GM10266 (cell line): ENCODE data around the gene ALOX5AP.

Source experiments
- DNase-seq: peaks from one replicate; pipeline ENCODE4 v3.0.0; 2012; ENCODE audit errors: extremely low spot score
- CTCF ChIP-seq: IDR thresholded peaks from 2 replicates; pipeline ENCODE4 v1.5.1; 2012; ENCODE audit warnings: mild to moderate bottlenecking, low read depth; ENCODE audit not compliant: control insufficient read depth, insufficient read depth; ENCODE audit errors: missing control alignments

The ALOX5AP gene

GRCh38 chr13:30785191-30785850 is 50.0 kb downstream of the ALOX5AP start:
- no peak for DNase-seq
- TF ChIP-seq CTCF: no peak

- no peak for DNase-seq
- no peak for TF ChIP-seq CTCF
These were observed 51.3 kb downstream of the ALOX5AP start for GRCh38 chr13:30786648-30787047.

- TF ChIP-seq CTCF: no peak
- DNase-seq: no peak
These were observed 52.6 kb downstream of the ALOX5AP start for GRCh38 chr13:30787738-30788525.

GRCh38 chr13:30789166-30789862 is 54.0 kb downstream of the ALOX5AP start:
- peak; percentile 52 for DNase-seq
- TF ChIP-seq CTCF: peak; percentile 25

- DNase-seq: no peak
- TF ChIP-seq CTCF: no peak
These were observed 55.2 kb downstream of the ALOX5AP start for GRCh38 chr13:30790592-30790991.

GRCh38 chr13:30791354-30792001 is 56.1 kb downstream of the ALOX5AP start:
- TF ChIP-seq CTCF: no peak
- no peak for DNase-seq
